Adrenal gland (tissue), 12 donors: ENCODE measurements around the gene VPS37D. TPM values are rescaled to one million over a fixed set of nuclear protein-coding genes. Genes with fewer than 3 reads are reported as not detected.

Experiments used
- DNase-seq, 7 donors: peaks; one replicate each; pipeline ENCODE4 v3.0.0-alpha.2; 2019 to 2020
- H3K27ac ChIP-seq, 5 donors: fragments of 200-600 bp; sonication (generic) in 4 of 5; 1 replicate in 3 of 5; 2 replicates in 2 of 5; pipeline versions ENCODE4 v1.5.1 to v1.8.0; 2016 to 2020; ENCODE audit warnings: mild to moderate bottlenecking in 1 of 5
- H3K27me3 ChIP-seq: fragments of 200-600 bp; 2 replicates; pipeline ENCODE4 v1.8.0; 2021
- H3K36me3 ChIP-seq, 2 donors: fragments of 200-600 bp; replicated peaks in 1 of 2; 1 replicate in 1 of 2; 2 replicates in 1 of 2; pipeline versions ENCODE4 v1.5.1 to v1.8.0; 2018 to 2022
- H3K4me1 ChIP-seq, 2 donors: fragments of 200-600 bp; replicated peaks in 1 of 2; 1 replicate in 1 of 2; 2 replicates in 1 of 2; pipeline versions ENCODE4 v1.5.1 to v1.8.0; 2018 to 2021
- H3K4me3 ChIP-seq, 4 donors: fragments of 200-600 bp; sonication (generic) in 3 of 4; one replicate each; pipeline ENCODE4 v1.5.1; 2016 to 2018
- H3K9me3 ChIP-seq, 3 donors: fragments of 200-600 bp; sonication (generic) in 1 of 3; replicated peaks in 1 of 3; 1 replicate in 2 of 3; 2 replicates in 1 of 3; pipeline versions ENCODE4 v1.5.1 to v1.8.0; 2016 to 2021
- POLR2A ChIP-seq, 2 donors: fragments of 450-650 bp; IDR thresholded peaks; one replicate each; pipeline ENCODE4 v1.6.1; 2017; ENCODE audit warnings: antibody characterized with exemption in 2 of 2, mild to moderate bottlenecking in 2 of 2, moderate library complexity in 1 of 2
- WGBS, 4 donors: extraction: QIAGEN DNeasy Blood & Tissue Kit in 2 of 4; methylation state at CpG; one replicate each; pipeline versions ENCODE4 v1.1.5 to v1.1.7; 2013 to 2017; 5-methylcytosine and 5-hydroxymethylcytosine counted together
- intact Hi-C, 2 donors: fragments of 100-400 bp; cut with DNase I; formaldehyde crosslinking; loops; one replicate each; pipeline versions ENCODE4 v1.14.1 to v1.15.0; 2022 to 2023
- polyA plus RNA-seq, 3 donors: library from polyadenylated mRNA; stranded (reverse); fragments of 200-250 nt in 2 of 3; fragments of 350-450 nt in 1 of 3; fragmentation: Illumina TruSeq in 1 of 3; extraction: RNeasy Lipid Tissue Mini Kit (QIAGEN cat#74804) in 1 of 3; gene quantifications; one replicate each; pipeline ENCODE4 v1.2.3, GENCODE V29; 2013 to 2014
- total RNA-seq, 9 donors: library from RNA; depleted of rRNA in 4 of 9; stranded (reverse); fragments of >200 nt in 4 of 9; fragments of 120-200 nt in 1 of 9; fragmentation: NEBNext Ultra II Directional in 1 of 9; extraction: Animal tissue kit (Norgen Biotek cat#: 25700) in 1 of 9; gene quantifications; one replicate each; pipeline versions ENCODE4 v1.1.0 to v1.2.4, GENCODE V29; 2013 to 2023
- TF ChIP-seq, protein P1 (sequence below), 6 experiments: fragments of 450-650 bp in 4 of 6; fragments of 200-600 bp in 2 of 6; sonication (generic) in 1 of 6; IDR thresholded peaks; 1 replicate in 5 of 6; 2 replicates in 1 of 6; pipeline versions ENCODE4 v1.5.1 to v1.8.0; 2016 to 2021; ENCODE audit warnings: antibody characterized with exemption in 6 of 6, mild to moderate bottlenecking in 2 of 6, moderate library complexity in 1 of 6
- donor health status: healthy with polysubstance abuse.
- donor health status: Bipolar disorder and iron deficiency.
- donor health status: DM: yes; HTN: yes; CAD: no.
- donor health status: DM: no; HTN: no; CAD: no.
- donor health status: DM: no; HTN: no; CAD: no.
- donor health status: DM: yes; HTN: yes; CAD: no.

The VPS37D gene
- total and polyA plus RNA-seq, 12 donors: 0.20 to 7.0 (median 2.0) TPM

DNA sequence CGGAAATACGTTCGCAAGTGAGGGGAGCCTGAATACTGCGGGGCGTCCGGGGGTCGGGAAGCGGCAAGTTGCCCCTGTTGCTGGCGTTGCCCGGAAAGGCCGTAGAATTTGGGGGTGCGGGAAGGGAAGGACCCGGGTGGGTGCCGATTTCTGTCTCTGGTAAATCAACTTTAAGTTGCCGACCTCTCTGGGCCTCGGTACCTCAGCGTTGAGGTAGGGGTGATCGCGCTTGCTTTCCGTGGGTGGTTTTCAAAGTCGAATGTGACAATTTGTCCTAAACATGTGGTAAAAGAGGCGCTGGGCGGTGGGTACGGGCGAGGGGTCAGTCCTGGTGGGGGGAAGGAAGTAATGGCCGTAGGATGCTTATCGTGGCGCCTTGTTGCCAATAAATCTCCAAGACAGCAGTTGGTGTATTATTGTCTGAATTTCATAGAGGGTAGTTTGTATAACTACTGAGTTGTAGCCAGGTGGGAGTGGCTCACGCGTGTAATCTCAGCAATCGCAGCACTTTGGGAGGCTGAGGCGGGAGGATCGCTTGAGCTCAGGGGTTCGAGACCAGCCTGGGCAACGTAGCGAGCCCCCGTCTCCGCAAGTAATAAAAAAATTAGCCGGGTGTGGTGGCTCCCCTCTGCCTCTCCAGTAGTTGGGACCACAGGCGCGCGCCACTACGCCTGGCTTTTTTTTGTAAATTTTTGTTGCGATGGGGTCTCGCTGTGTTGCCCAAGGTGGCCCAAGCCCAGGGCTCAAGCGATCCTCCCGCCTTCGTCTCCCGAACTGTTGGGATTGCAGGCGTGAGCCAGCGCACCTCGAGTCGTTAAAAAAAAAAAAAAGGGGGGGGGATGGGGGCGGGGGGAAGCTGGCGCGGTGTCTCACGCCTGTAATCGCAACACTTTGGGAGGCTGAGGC is 16.4 kb downstream of the VPS37D start:
- H3K36me3 ChIP-seq: peaks cover 0 to 24% of the 10 kb centered on the region in 2 donors
- H3K27ac ChIP-seq: peak overlapping the region in 4 of 5 donors; percentile 15 to 94 (median 86)
- no peaks in the 10 kb centered on the region for H3K9me3 ChIP-seq
- H3K4me3 ChIP-seq: peak overlapping the region; percentile 40 to 94 (median 86)
- no peaks in the 10 kb centered on the region for H3K27me3 ChIP-seq
- H3K4me1 ChIP-seq: peaks cover 20 to 31% of the 10 kb centered on the region in 2 donors
- DNase-seq: no peak
- WGBS, 4 donors: 25 to 37% (median 26%) methylated on average over 47 to 58 of the region's 58 CpGs
- TF ChIP-seq, protein P1, sequence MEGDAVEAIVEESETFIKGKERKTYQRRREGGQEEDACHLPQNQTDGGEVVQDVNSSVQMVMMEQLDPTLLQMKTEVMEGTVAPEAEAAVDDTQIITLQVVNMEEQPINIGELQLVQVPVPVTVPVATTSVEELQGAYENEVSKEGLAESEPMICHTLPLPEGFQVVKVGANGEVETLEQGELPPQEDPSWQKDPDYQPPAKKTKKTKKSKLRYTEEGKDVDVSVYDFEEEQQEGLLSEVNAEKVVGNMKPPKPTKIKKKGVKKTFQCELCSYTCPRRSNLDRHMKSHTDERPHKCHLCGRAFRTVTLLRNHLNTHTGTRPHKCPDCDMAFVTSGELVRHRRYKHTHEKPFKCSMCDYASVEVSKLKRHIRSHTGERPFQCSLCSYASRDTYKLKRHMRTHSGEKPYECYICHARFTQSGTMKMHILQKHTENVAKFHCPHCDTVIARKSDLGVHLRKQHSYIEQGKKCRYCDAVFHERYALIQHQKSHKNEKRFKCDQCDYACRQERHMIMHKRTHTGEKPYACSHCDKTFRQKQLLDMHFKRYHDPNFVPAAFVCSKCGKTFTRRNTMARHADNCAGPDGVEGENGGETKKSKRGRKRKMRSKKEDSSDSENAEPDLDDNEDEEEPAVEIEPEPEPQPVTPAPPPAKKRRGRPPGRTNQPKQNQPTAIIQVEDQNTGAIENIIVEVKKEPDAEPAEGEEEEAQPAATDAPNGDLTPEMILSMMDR (IDR thresholded peaks at IDR 0.05): no peak
- no peak for TF ChIP-seq POLR2A (IDR thresholded peaks at IDR 0.05)
- intact Hi-C loops: no loop called here

DNA sequence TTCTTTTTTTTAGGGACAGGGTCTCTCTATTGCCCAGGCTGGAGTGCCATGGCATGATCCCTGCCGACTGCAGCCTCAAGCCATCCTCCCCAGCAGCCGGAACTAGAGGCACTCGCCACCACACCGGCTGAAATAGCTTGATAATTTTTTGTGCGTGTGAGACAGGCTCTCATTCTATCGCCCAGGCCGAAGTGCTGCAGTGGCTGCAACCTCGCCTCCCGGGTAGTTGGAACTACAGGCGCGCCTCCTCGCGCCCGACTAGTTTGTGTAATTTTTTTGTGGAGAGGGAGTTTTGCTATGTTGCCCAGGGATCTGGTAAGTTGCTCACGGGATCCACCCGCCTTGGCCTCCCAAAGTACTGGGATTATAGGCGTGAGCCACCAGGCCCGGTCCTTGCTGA is 17.7 kb downstream of the VPS37D start:
- TF ChIP-seq, protein P1 (IDR thresholded peaks at IDR 0.05): no peak
- TF ChIP-seq POLR2A (IDR thresholded peaks at IDR 0.05): no peak
- Histone ChIP-seq H3K9me3 (no peaks in the 10 kb centered on the region), H3K27me3 (no peaks in the 10 kb centered on the region), H3K27ac (no peak overlapping the region), H3K4me3 (no peak overlapping the region), H3K36me3 (peaks cover 0 to 36% of the 10 kb centered on the region in 2 donors), H3K4me1 (peaks cover 15 to 28% of the 10 kb centered on the region in 2 donors)
- no peak for DNase-seq
- intact Hi-C loops: no loop called here
- WGBS, 4 donors: 94 to 98% (median 97%) methylated on average over 18 of the region's 18 CpGs

DNA sequence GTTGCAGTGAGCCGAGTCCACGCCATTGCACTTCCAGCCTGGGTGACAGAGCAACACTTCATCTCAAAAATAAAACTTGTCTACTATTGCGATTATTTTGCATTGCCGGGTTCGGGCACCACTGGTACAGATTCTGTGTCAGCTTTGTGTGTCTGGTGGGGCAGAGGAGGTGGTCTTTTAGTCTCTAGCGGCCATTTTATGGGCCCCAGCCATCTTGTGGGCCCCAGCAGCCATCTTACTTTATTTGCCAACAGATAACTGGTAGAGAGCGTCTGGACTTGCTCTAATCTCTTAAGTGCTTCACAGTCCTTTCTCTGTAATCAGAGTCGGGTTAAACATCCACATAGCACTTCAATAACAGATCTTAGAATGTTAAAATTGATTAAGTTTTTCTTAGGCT is 20.7 kb downstream of the VPS37D start:
- intact Hi-C loops: no loop called here
- Histone ChIP-seq H3K27me3 (no peaks in the 10 kb centered on the region), H3K4me3 (no peak overlapping the region), H3K4me1 (peaks cover 5% of the 10 kb centered on the region in 2 donors), H3K36me3 (peaks cover 0 to 59% of the 10 kb centered on the region in 2 donors), H3K27ac (no peak overlapping the region), H3K9me3 (no peaks in the 10 kb centered on the region)
- WGBS, 4 donors: 87 to 95% (median 93%) methylated on average over 8 of the region's 8 CpGs
- no peak for DNase-seq
- TF ChIP-seq, protein P1 (IDR thresholded peaks at IDR 0.05): no peak
- no peak for TF ChIP-seq POLR2A (IDR thresholded peaks at IDR 0.05)

DNA sequence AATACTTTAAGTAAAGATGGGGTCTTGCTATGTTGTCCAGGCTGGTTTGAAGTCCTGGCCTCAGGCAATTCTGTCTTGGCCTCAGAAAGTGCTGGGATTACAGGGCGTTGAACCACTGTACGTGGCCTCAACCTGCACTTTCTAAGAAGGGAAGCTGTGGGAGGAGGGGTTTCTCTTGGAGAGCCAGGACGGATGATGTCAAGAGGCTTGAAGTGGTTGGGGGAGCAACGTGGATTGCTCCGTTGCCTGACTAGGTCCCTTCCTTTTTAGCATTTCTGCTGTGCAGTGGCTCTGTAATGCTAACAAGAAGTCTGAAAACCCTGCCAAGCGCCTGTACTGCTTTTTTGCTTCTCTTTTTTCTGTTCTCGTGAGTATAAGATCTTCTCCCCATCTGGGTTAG is 23.0 kb downstream of the VPS37D start:
- intact Hi-C loops: no loop called here
- Histone ChIP-seq H3K27ac (no peak overlapping the region), H3K4me1 (no peaks in the 10 kb centered on the region), H3K27me3 (no peaks in the 10 kb centered on the region), H3K36me3 (peaks cover 0 to 81% of the 10 kb centered on the region in 2 donors), H3K9me3 (no peaks in the 10 kb centered on the region), H3K4me3 (no peak overlapping the region)
- no peak for DNase-seq
- 81 to 92% (median 87%) methylated on average over 7 of the region's 7 CpGs for WGBS, 4 donors
- TF ChIP-seq, protein P1 (IDR thresholded peaks at IDR 0.05): no peak
- no peak for TF ChIP-seq POLR2A (IDR thresholded peaks at IDR 0.05)
